Sigmoid colon (tissue), 7 donors: ENCODE measurements around the gene ARL5A. TPM values are rescaled to one million over a fixed set of nuclear protein-coding genes. Genes with fewer than 3 reads are reported as not detected.

Experiments
- DNase-seq: peaks from one replicate; pipeline ENCODE4 v3.0.0-alpha.2; 2019
- H3K27ac ChIP-seq, 4 donors: fragments of 200-600 bp; sonication (generic); one replicate each; pipeline ENCODE4 v1.5.1; 2016 to 2019; ENCODE audit warnings: mild to moderate bottlenecking in 1 of 4
- H3K27me3 ChIP-seq, 3 donors: fragments of 200-600 bp; sonication (generic); one replicate each; pipeline ENCODE4 v1.5.1; 2019; ENCODE audit warnings: mild to moderate bottlenecking in 1 of 3
- H3K36me3 ChIP-seq, 4 donors: fragments of 200-600 bp; sonication (generic); one replicate each; pipeline ENCODE4 v1.5.1; 2016 to 2019
- H3K4me1 ChIP-seq, 4 donors: fragments of 200-600 bp; sonication (generic); one replicate each; pipeline ENCODE4 v1.5.1; 2017 to 2019
- H3K4me3 ChIP-seq, 4 donors: fragments of 200-600 bp; sonication (generic); one replicate each; pipeline ENCODE4 v1.5.1; 2017 to 2019; ENCODE audit warnings: mild to moderate bottlenecking in 2 of 4, moderate library complexity in 1 of 4
- H3K9me3 ChIP-seq, 4 donors: fragments of 200-600 bp in 3 of 4; sonication (generic) in 3 of 4; one replicate each; pipeline versions ENCODE4 v1.5.1 to v1.6.1; 2013 to 2019
- CTCF ChIP-seq, 4 experiments: fragments of 450-650 bp in 3 of 4; fragments of 200-600 bp in 1 of 4; IDR thresholded peaks; one replicate each; pipeline ENCODE4 v1.5.1; 2016 to 2019; ENCODE audit warnings: antibody characterized with exemption in 4 of 4, mild to moderate bottlenecking in 3 of 4, moderate library complexity in 2 of 4
- EP300 ChIP-seq, 4 donors: sonication (generic); formaldehyde crosslinking; IDR thresholded peaks; one replicate each; pipeline ENCODE4 v1.6.1; 2017; ENCODE audit warnings: antibody characterized with exemption in 4 of 4
- POLR2A ChIP-seq, 2 donors: fragments of 450-650 bp; IDR thresholded peaks; one replicate each; pipeline ENCODE4 v1.6.1; 2016; ENCODE audit warnings: antibody characterized with exemption in 2 of 2, mild to moderate bottlenecking in 2 of 2, moderate library complexity in 2 of 2
- POLR2AphosphoS5 ChIP-seq, 4 donors: sonication (generic); formaldehyde crosslinking; IDR thresholded peaks; one replicate each; pipeline ENCODE4 v1.6.1; 2017; ENCODE audit warnings: antibody characterized with exemption in 4 of 4
- WGBS, 2 donors: extraction: QIAGEN DNeasy Blood & Tissue Kit; methylation state at CpG; one replicate each; pipeline ENCODE4 v1.1.7; 2013; 5-methylcytosine and 5-hydroxymethylcytosine counted together
- intact Hi-C: fragments of 100-400 bp; cut with DNase I; formaldehyde crosslinking; loops from one replicate; pipeline ENCODE4 v1.15.1; 2023
- polyA plus RNA-seq, 3 donors: library from polyadenylated mRNA; stranded (reverse); fragments of 200-250 nt; gene quantifications; one replicate each; pipeline ENCODE4 v1.2.3, GENCODE V29; 2013
- total RNA-seq, 4 donors: library from RNA; depleted of rRNA; stranded (reverse); fragments of >200 nt; gene quantifications; one replicate each; pipeline ENCODE4 v1.1.0, GENCODE V29; 2016
- donor health status: healthy with polysubstance abuse.
- donor health status: Bipolar disorder and iron deficiency.
- donor health status: healthy.

Gene ARL5A
- total and polyA plus RNA-seq, 7 donors: 12.7 to 46.4 (median 41.3) TPM

- Histone ChIP-seq H3K4me1 (peaks cover 0 to 25% (median 14%) of the 10 kb centered on the region in 4 donors), H3K9me3 (peaks cover 0 to 6% (median 0%) of the 10 kb centered on the region in 4 donors), H3K36me3 (peaks cover 0 to 5% (median 0%) of the 10 kb centered on the region in 4 donors), H3K4me3 (no peak overlapping the region), H3K27ac (no peak overlapping the region), H3K27me3 (no peaks in the 10 kb centered on the region)
- no peak for DNase-seq
- no peak for TF ChIP-seq EP300 (IDR thresholded peaks at IDR 0.05)
- no peak for TF ChIP-seq POLR2AphosphoS5 (IDR thresholded peaks at IDR 0.05)
- no peak for TF ChIP-seq CTCF (IDR thresholded peaks at IDR 0.05)
- no peak for TF ChIP-seq POLR2A (IDR thresholded peaks at IDR 0.05)
- intact Hi-C loops: no loop called here
- 95 to 97% methylated on average over 3 of the region's 3 CpGs for WGBS, 2 donors
These were observed 50.7 kb downstream of the ARL5A start for GRCh38 chr2:151777487-151777886.

DNA sequence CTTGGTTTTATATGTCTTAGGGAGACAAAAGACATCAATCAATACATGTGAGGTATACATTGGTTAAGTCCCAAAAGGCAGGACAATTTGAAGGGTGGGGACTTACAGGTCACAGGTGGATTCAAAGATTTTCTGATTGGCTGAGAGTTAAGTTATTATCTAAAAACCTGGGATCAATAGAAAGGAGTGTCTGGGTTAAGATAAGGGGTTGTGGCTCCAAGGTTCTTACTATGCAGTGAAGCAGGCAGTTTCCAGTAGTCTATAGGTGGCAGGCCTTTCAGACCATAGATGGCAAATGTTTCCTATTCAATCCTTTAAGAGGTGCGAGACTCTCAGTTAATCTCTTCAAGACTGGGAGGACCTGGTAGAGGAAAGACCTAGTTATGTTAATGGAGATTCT is 51.9 kb downstream of the ARL5A start:
- H3K27ac ChIP-seq: no peak overlapping the region
- H3K4me3 ChIP-seq: no peak overlapping the region
- H3K36me3 ChIP-seq: no peaks in the 10 kb centered on the region
- peaks cover 0 to 6% (median 0%) of the 10 kb centered on the region in 4 donors for H3K9me3 ChIP-seq
- DNase-seq: no peak
- no peak for TF ChIP-seq POLR2A (IDR thresholded peaks at IDR 0.05)
- no peak for TF ChIP-seq EP300 (IDR thresholded peaks at IDR 0.05)
- no peak for TF ChIP-seq CTCF (IDR thresholded peaks at IDR 0.05)
- TF ChIP-seq POLR2AphosphoS5 (IDR thresholded peaks at IDR 0.05): no peak
- peaks cover 0 to 34% (median 24%) of the 10 kb centered on the region in 4 donors for H3K4me1 ChIP-seq
- no peaks in the 10 kb centered on the region for H3K27me3 ChIP-seq
- WGBS, 2 donors: 95 to 100% methylated on average over 1 of the region's 1 CpG
- intact Hi-C loops: no loop called here

- no peak for DNase-seq
- WGBS, 2 donors: 83 to 91% methylated on average over 6 of the region's 6 CpGs
- Histone ChIP-seq H3K4me3 (no peak overlapping the region), H3K4me1 (peaks cover 0 to 41% (median 28%) of the 10 kb centered on the region in 4 donors), H3K27ac (peak overlapping the region in 2 of 4 donors; percentile 29 to 65), H3K27me3 (no peaks in the 10 kb centered on the region), H3K9me3 (peaks cover 0 to 6% (median 0%) of the 10 kb centered on the region in 4 donors), H3K36me3 (no peaks in the 10 kb centered on the region)
- intact Hi-C loops: no loop called here
- no peak for TF ChIP-seq POLR2A (IDR thresholded peaks at IDR 0.05)
- TF ChIP-seq CTCF (IDR thresholded peaks at IDR 0.05): no peak
These were observed 53.0 kb downstream of the ARL5A start for GRCh38 chr2:151775057-151775740.

- peaks cover 0 to 41% (median 28%) of the 10 kb centered on the region in 4 donors for H3K4me1 ChIP-seq
These were observed 53.7 kb downstream of the ARL5A start for GRCh38 chr2:151774506-151774905.

GRCh38 chr2:151771599-151772358 is 56.4 kb downstream of the ARL5A start:
- Histone ChIP-seq H3K27ac (peak overlapping the region; percentile 6 to 70 (median 48)), H3K4me1 (peaks cover 0 to 41% (median 28%) of the 10 kb centered on the region in 4 donors), H3K9me3 (no peaks in the 10 kb centered on the region), H3K27me3 (no peaks in the 10 kb centered on the region), H3K36me3 (no peaks in the 10 kb centered on the region), H3K4me3 (no peak overlapping the region)
- peak; percentile 7 to 87 (median 74) for TF ChIP-seq POLR2AphosphoS5 (IDR thresholded peaks at IDR 0.05)
- TF ChIP-seq EP300 (IDR thresholded peaks at IDR 0.05): peak in 2 of 4 donors; percentile 38 to 42
- no peak for TF ChIP-seq POLR2A (IDR thresholded peaks at IDR 0.05)
- peak; percentile 73 for DNase-seq
- WGBS, 2 donors: 66 to 90% methylated on average over 10 of the region's 10 CpGs
- intact Hi-C loops: loop anchor here (5.0 kb wide), 1 partner anchor 56 kb away; the partner anchor contains the start of gene ARL5A

More at GRCh38 chr2:151774506-151774905, 53.7 kb downstream of the ARL5A start:
- intact Hi-C loops: loop anchor here (5.0 kb wide), 1 partner anchor 53 kb away; the partner anchor contains the start of gene ARL5A
- 47 to 78% methylated on average over 3 of the region's 3 CpGs for WGBS, 2 donors
- H3K9me3 ChIP-seq: peaks cover 0 to 6% (median 0%) of the 10 kb centered on the region in 4 donors
- no peak for DNase-seq
- TF ChIP-seq POLR2AphosphoS5 (IDR thresholded peaks at IDR 0.05) (peak in 3 of 4 donors; percentile 28 to 55 (median 42)), POLR2A (IDR thresholded peaks at IDR 0.05) (no peak)
- H3K36me3 ChIP-seq: no peaks in the 10 kb centered on the region
- H3K27ac ChIP-seq: peak overlapping the region in 3 of 4 donors; percentile 29 to 65 (median 41)
- H3K27me3 ChIP-seq: no peaks in the 10 kb centered on the region
- no peak overlapping the region for H3K4me3 ChIP-seq
